H1 (cell line): ENCODE measurements around the gene RAP1GAP. TPM values are rescaled to one million over a fixed set of nuclear protein-coding genes. Genes with fewer than 3 reads are reported as not detected.
A peak's percentile ranks its signal among the peaks of the same experiment; 100 is the strongest.

Experiments
- CTCF ChIA-PET: fragments of 300-600 bp; sonication (Branson Sonifier 250); formaldehyde crosslinking; loops from one replicate; lab custom pipeline; 2021; ENCODE audit not compliant: partially characterized antibody; lab: Charles Lee
- POLR2A ChIA-PET: fragments of 300-600 bp; sonication (Branson Sonifier 250); formaldehyde crosslinking; loops from one replicate; lab custom pipeline; 2021; ENCODE audit warnings: inconsistent platforms; ENCODE audit not compliant: partially characterized antibody; lab: Charles Lee
- DNase-seq, 2 experiments: peaks; one replicate each; pipeline versions ENCODE4 v3.0.0 to v3.0.0-alpha.2; 2010 to 2022; ENCODE audit warnings: low spot score in 2 of 2, low read depth in 1 of 2, mixed read lengths in 1 of 2
- FAIRE-seq: peaks from 2 replicates; lab custom pipeline; 2011; peaks lifted over from hg19 to GRCh38; lab: Jason Lieb, UNC
- H2AFZ ChIP-seq: 2 replicates; pipeline ENCODE4 v1.8.1; 2012; ENCODE audit warnings: low read length, inconsistent platforms
- H2AK5ac ChIP-seq: 2 replicates; pipeline ENCODE4 v1.6.1; 2013; ENCODE audit warnings: low read depth, low read length
- H2BK120ac ChIP-seq: replicated peaks from 2 replicates; pipeline ENCODE3; 2013; ENCODE audit warnings: low read depth, low read length, inconsistent platforms
- H2BK12ac ChIP-seq: 2 replicates; pipeline ENCODE4 v1.6.1; 2013; ENCODE audit warnings: low read depth, low read length
- H2BK15ac ChIP-seq: 2 replicates; pipeline ENCODE4 v1.6.1; 2013; ENCODE audit warnings: low read length
- H2BK20ac ChIP-seq: 2 replicates; pipeline ENCODE4 v1.6.1; 2013; ENCODE audit warnings: low read length
- H2BK5ac ChIP-seq: 2 replicates; pipeline ENCODE4 v1.6.1; 2013; ENCODE audit warnings: low read depth, low read length
- H3K14ac ChIP-seq: 2 replicates; pipeline ENCODE4 v1.6.1; 2013; ENCODE audit warnings: inconsistent platforms; ENCODE audit not compliant: insufficient read length
- H3K18ac ChIP-seq: 2 replicates; pipeline ENCODE4 v1.6.1; 2013; ENCODE audit warnings: low read length; ENCODE audit errors: extremely low read depth
- H3K23ac ChIP-seq: 2 replicates; pipeline ENCODE4 v1.6.1; 2013; ENCODE audit warnings: inconsistent platforms; ENCODE audit not compliant: insufficient read length
- H3K23me2 ChIP-seq: 2 replicates; pipeline ENCODE4 v1.6.1; 2013; ENCODE audit warnings: low read depth, low read length
- H3K27ac ChIP-seq: 2 replicates; pipeline ENCODE4 v1.6.1; 2011; ENCODE audit warnings: low read depth, low read length, inconsistent platforms
- H3K27me3 ChIP-seq, 4 experiments: replicated peaks in 1 of 4; 1 replicate in 1 of 4; 2 replicates in 3 of 4; pipeline versions ENCODE4 v1.6.1 to v1.8.1; 2011 to 2013; ENCODE audit warnings: low read length in 3 of 4, mild to moderate bottlenecking in 3 of 4, inconsistent platforms in 2 of 4, mixed read lengths in 2 of 4, moderate library complexity in 1 of 4; ENCODE audit not compliant: control insufficient read depth in 3 of 4, insufficient read depth in 3 of 4; ENCODE audit errors: extremely low read depth in 1 of 4
- H3K36me3 ChIP-seq, 4 experiments: 2 replicates each; pipeline versions ENCODE4 v1.6.1 to v1.8.1; 2011 to 2013; ENCODE audit warnings: mild to moderate bottlenecking in 4 of 4, low read length in 3 of 4, moderate library complexity in 2 of 4, control low read depth in 1 of 4, inconsistent platforms in 1 of 4; ENCODE audit not compliant: insufficient read depth in 4 of 4, control insufficient read depth in 2 of 4
- H3K4ac ChIP-seq: replicated peaks from 2 replicates; pipeline ENCODE3; 2013; ENCODE audit warnings: low read length, low read depth, mixed read lengths, inconsistent platforms; ENCODE audit not compliant: insufficient read length
- H3K4me1 ChIP-seq, 4 experiments: replicated peaks in 1 of 4; 1 replicate in 1 of 4; 2 replicates in 3 of 4; pipeline versions ENCODE4 v1.6.1 to v1.8.1; 2011 to 2013; ENCODE audit warnings: low read length in 3 of 4, inconsistent platforms in 2 of 4, mixed read lengths in 1 of 4; ENCODE audit not compliant: insufficient read depth in 4 of 4, control insufficient read depth in 3 of 4
- H3K4me2 ChIP-seq, 2 experiments: 2 replicates each; pipeline versions ENCODE4 v1.6.1 to v1.8.1; 2011 to 2013; ENCODE audit warnings: low read depth in 2 of 2, low read length in 2 of 2, control low read depth in 1 of 2, inconsistent platforms in 1 of 2, mild to moderate bottlenecking in 1 of 2; ENCODE audit not compliant: insufficient read depth in 1 of 2
- H3K4me3 ChIP-seq, 4 experiments: fragments of 200-600, 300-600 bp in 1 of 4; sonication (generic), shearing (Covaris generic), sonication (Bioruptor Twin) in 1 of 4; 2 replicates each; pipeline versions ENCODE4 v1.5.1 to v1.8.1; 2011 to 2016; ENCODE audit warnings: low read length in 4 of 4, low read depth in 3 of 4, control low read depth in 2 of 4, inconsistent platforms in 2 of 4, mild to moderate bottlenecking in 2 of 4, mixed read lengths in 1 of 4, moderate library complexity in 1 of 4; ENCODE audit not compliant: insufficient read depth in 2 of 4; ENCODE audit errors: extremely low read depth in 1 of 4
- H3K56ac ChIP-seq: replicated peaks from 2 replicates; pipeline ENCODE3; 2013; ENCODE audit warnings: low read depth, mild to moderate bottlenecking, mixed read lengths, low read length, inconsistent platforms; ENCODE audit not compliant: insufficient read length
- H3K79me1 ChIP-seq: 2 replicates; pipeline ENCODE4 v1.6.1; 2013; ENCODE audit warnings: low read depth, low read length, control low read depth
- H3K79me2 ChIP-seq, 2 experiments: 2 replicates each; pipeline versions ENCODE4 v1.6.1 to v1.8.1; 2012 to 2013; ENCODE audit warnings: low read length in 2 of 2, mild to moderate bottlenecking in 2 of 2, inconsistent platforms in 1 of 2; ENCODE audit not compliant: insufficient read depth in 2 of 2, control insufficient read depth in 1 of 2
- H3K9ac ChIP-seq, 4 experiments: replicated peaks in 1 of 4; 1 replicate in 1 of 4; 2 replicates in 3 of 4; pipeline versions ENCODE4 v1.6.1 to v1.8.1; 2011 to 2013; ENCODE audit warnings: low read depth in 3 of 4, low read length in 3 of 4, control low read depth in 2 of 4, mild to moderate bottlenecking in 2 of 4, moderate library complexity in 2 of 4, inconsistent platforms in 1 of 4; ENCODE audit errors: extremely low read depth in 1 of 4
- H3K9me3 ChIP-seq, 2 experiments: 2 replicates each; pipeline versions ENCODE4 v1.6.1 to v1.8.1; 2012 to 2013; ENCODE audit warnings: mild to moderate bottlenecking in 2 of 2, moderate library complexity in 2 of 2, control low read depth in 1 of 2, inconsistent platforms in 1 of 2, low read depth in 1 of 2, low read length in 1 of 2, mixed read lengths in 1 of 2; ENCODE audit not compliant: insufficient read depth in 2 of 2
- H4K20me1 ChIP-seq, 2 experiments: replicated peaks in 1 of 2; 2 replicates each; pipeline versions ENCODE3 to v1.8.1; 2011 to 2013; ENCODE audit warnings: inconsistent platforms in 2 of 2, low read length in 2 of 2, mild to moderate bottlenecking in 1 of 2; ENCODE audit not compliant: insufficient read depth in 2 of 2, control insufficient read depth in 1 of 2
- H4K5ac ChIP-seq: 2 replicates; pipeline ENCODE4 v1.6.1; 2013; ENCODE audit warnings: low read length, low read depth, mixed read lengths, inconsistent platforms; ENCODE audit not compliant: insufficient read length
- H4K8ac ChIP-seq: 2 replicates; pipeline ENCODE4 v1.8.0; 2013; ENCODE audit warnings: mild to moderate bottlenecking, moderate library complexity, low read length, inconsistent platforms; ENCODE audit not compliant: insufficient read depth; ENCODE audit errors: extremely low read depth
- H4K91ac ChIP-seq: replicated peaks from 2 replicates; pipeline ENCODE3; 2013; ENCODE audit warnings: low read length, mixed read lengths, inconsistent platforms; ENCODE audit not compliant: insufficient read length
- CBX8 ChIP-seq: fragments of 300-800, 300-1000 bp; sonication (generic); IDR thresholded peaks from 2 replicates; pipeline ENCODE4 v1.7.1; 2016; ENCODE audit warnings: low read depth, low read length, borderline replicate concordance
- CTBP2 ChIP-seq: IDR thresholded peaks from 2 replicates; pipeline ENCODE4 v1.7.0; 2011; ENCODE audit warnings: borderline replicate concordance, mild to moderate bottlenecking, moderate library complexity, mixed read lengths, low read length; ENCODE audit not compliant: insufficient read depth, insufficient read length
- JUN ChIP-seq: IDR thresholded peaks from 2 replicates; pipeline ENCODE4 v1.6.1; 2011; ENCODE audit warnings: low read depth, mild to moderate bottlenecking, improper control_type of control experiment, low read length
- NANOG ChIP-seq: IDR thresholded peaks from 2 replicates; pipeline ENCODE4 v1.6.1; 2011; ENCODE audit warnings: low read length, low read depth, mild to moderate bottlenecking, inconsistent platforms; ENCODE audit not compliant: insufficient read depth, poor library complexity, severe bottlenecking
- POLR2A ChIP-seq, 2 experiments: IDR thresholded peaks; 1 replicate in 1 of 2; 2 replicates in 1 of 2; pipeline ENCODE4 v1.6.1; 2011; ENCODE audit warnings: low read depth in 2 of 2, low read length in 2 of 2, mild to moderate bottlenecking in 2 of 2; ENCODE audit errors: control extremely low read depth in 1 of 2
- POLR2AphosphoS5 ChIP-seq: IDR thresholded peaks from 2 replicates; pipeline ENCODE4 v1.6.1; 2011; ENCODE audit warnings: low read depth, low read length
- RXRA ChIP-seq: IDR thresholded peaks from 2 replicates; pipeline ENCODE4 v1.6.1; 2011; ENCODE audit warnings: low read depth, mild to moderate bottlenecking, low read length, moderate library complexity; ENCODE audit not compliant: insufficient read depth
- SIN3A ChIP-seq, 2 experiments: IDR thresholded peaks in 1 of 2; conservative IDR thresholded peaks in 1 of 2; 2 replicates each; pipeline ENCODE4 v1.6.1; 2011 to 2012; ENCODE audit warnings: low read length in 2 of 2, improper control_type of control experiment in 1 of 2, low read depth in 1 of 2, mild to moderate bottlenecking in 1 of 2
- SP2 ChIP-seq: IDR thresholded peaks from 2 replicates; pipeline ENCODE4 v1.6.1; 2012; ENCODE audit warnings: mild to moderate bottlenecking, low read length, inconsistent platforms
- SP4 ChIP-seq: IDR thresholded peaks from 2 replicates; pipeline ENCODE4 v1.6.1; 2012; ENCODE audit warnings: low read length, inconsistent platforms
- WGBS, 2 experiments: shearing (Covaris generic) in 1 of 2; methylation state at CpG; one replicate each; pipeline versions ENCODE4 v1.1.6 to v1.1.7; 2013 to 2015; ENCODE audit warnings: low lambda C conversion rate in 2 of 2, mixed read lengths in 2 of 2, inconsistent platforms in 1 of 2, low coverage in 1 of 2, missing lambda C conversion rate in 1 of 2; ENCODE audit not compliant: insufficient replicate concordance in 2 of 2, insufficient coverage in 1 of 2, insufficient read length in 1 of 2; ENCODE audit errors: extremely low coverage in 1 of 2, missing lambda C conversion rate in 1 of 2; 5-methylcytosine and 5-hydroxymethylcytosine counted together
- polyA plus RNA-seq, 7 experiments: library from polyadenylated mRNA; depleted of rRNA in 3 of 7; stranded (reverse) in 5 of 7; unstranded in 2 of 7; fragments of >200 nt in 5 of 7; fragments of 200-250 nt in 2 of 7; gene quantifications; 1 replicate in 5 of 7; 2 replicates in 1 of 7; 4 replicates in 1 of 7; pipeline versions ENCODE4 v1.2.1 to v1.2.3, GENCODE V29; 2011 to 2013; ENCODE audit warnings: missing spikeins in 2 of 7, mixed read lengths in 2 of 7
- total RNA-seq: library from RNA; stranded (reverse); fragmentation: NEBNext Ultra II Directional; extraction: Animal tissue kit (Norgen Biotek cat#: 25700); gene quantifications from 2 replicates; pipeline ENCODE4 v1.2.1, GENCODE V29; 2021
- TF ChIP-seq, protein P1 (sequence below): IDR thresholded peaks from 2 replicates; pipeline ENCODE4 v1.6.1; 2012; ENCODE audit warnings: inconsistent platforms

RAP1GAP gene
- total and polyA plus RNA-seq, 2 of the 8 experiments (the other 6 are each of a cell fraction or from before 2014, with no cell fraction given), result 8.4 TPM

DNA sequence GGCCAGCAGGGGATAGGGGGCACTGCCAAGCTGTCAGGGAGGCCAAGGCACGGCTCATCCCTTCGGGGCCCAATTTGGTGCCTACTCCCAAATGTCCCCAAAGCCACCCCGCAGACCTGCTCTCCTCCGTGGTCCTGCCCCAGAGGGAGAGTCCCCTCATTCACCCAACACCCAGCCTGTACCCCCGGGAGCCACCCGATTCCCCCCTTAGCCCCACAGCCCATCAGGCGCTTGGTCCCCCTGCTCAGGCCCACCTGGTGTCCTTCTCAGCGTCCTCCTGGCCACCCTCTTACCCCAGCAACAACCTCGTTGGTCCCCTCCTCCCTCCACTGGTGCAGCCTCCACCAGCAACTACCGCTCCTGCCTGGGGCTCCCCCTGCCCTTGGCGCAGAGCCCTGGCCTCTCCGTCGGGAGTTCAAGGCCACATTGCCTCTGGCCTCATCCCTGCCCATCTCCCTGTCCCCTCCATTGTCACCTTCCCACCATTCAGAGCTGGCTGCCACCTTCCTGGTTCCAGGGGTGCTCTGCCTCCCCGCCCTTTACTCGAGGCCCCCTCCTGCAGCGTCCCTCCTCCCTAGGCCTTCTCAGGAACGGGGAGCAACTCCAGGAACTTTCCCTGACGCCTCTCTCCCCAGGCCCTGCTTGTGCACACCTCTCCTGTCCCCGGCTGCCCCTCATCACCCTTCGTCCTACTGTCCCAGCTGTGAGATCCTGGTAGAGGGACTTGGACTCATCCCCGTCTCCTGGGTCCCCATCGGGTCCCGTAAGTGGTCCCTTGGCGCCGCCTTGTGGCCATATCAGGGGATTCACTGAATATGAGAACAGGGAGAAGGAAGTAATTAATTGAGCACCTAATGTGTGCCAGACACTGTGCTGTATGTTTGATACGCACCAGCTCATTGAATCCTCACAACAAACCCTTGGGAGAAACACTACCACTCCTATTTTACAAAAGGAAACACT lies 73.9 kb downstream of the RAP1GAP start:
- Histone ChIP-seq H3K23ac (no peak overlapping the region), H3K4me3 (no peak overlapping the region), H3K56ac (no peak overlapping the region), H3K18ac (no peak overlapping the region; the same call in 1 of the 2 replicates), H4K5ac (no peak overlapping the region), H2AFZ (no peak overlapping the region), H2BK15ac (no peak overlapping the region), H3K27me3 (0 out of 7 replicates have a peak, but pooled peaks cover 0 to 2% (median 0%) of the 10 kb centered on the region in 4 experiments), H3K36me3 (no peaks in the 10 kb centered on the region), H2BK20ac (no peak overlapping the region), H2BK5ac (no peak overlapping the region), H2AK5ac (no peak overlapping the region), H3K79me1 (no peaks in the 10 kb centered on the region), H2BK12ac (0 out of 2 replicates have a peak overlapping the region, but pooled peaks have one; percentile 50), H3K79me2 (no peaks in the 10 kb centered on the region), H3K14ac (no peak overlapping the region), H2BK120ac (no peak overlapping the region), H3K4me1 (peaks cover 5 to 14% (median 10%) of the 10 kb centered on the region in 4 experiments; a peak in 6 of 7 replicates), H4K8ac (peak overlapping the region; percentile 22; the same call in 1 of the 2 replicates), H3K23me2 (no peaks in the 10 kb centered on the region), H3K9ac (no peak overlapping the region), H3K9me3 (no peaks in the 10 kb centered on the region), H4K20me1 (peaks cover 0 to 1% of the 10 kb centered on the region in 2 experiments), H4K91ac (peak overlapping the region; percentile 1), H3K4ac (no peak overlapping the region), H3K27ac (no peak overlapping the region), H3K4me2 (no peak overlapping the region)
- CTCF ChIA-PET, result interaction anchor here (0.6 to 6.7 kb wide), 41 partner anchors 9 to 377 kb away, joined by 3 to 63 read pairs (median 5); partner anchors contain the start of gene ALPL
- FAIRE-seq (peak; percentile 82), DNase-seq (peak in 1 of 2 experiments; percentile 93)
- POLR2A ChIA-PET, result interaction anchor here (0.8 to 1.0 kb wide), 2 partner anchors 20 to 25 kb away, joined by 3 read pairs; no protein-coding TSS in a partner anchor
- WGBS, 2 experiments, result 61% methylated on average over 19 of the region's 26 CpGs; no CpG with 5 or more reads in 1 of the 2 experiments
- no peak for TF ChIP-seq SP2
- no peak; a peak in 1 of 4 replicates for TF ChIP-seq SIN3A (conservative IDR thresholded peaks at IDR 0.05 in 1 of 2, IDR thresholded peaks at IDR 0.05 in 1 of 2; ENCODE audit: low read depth in 1 of 2, low read length in 2 of 2)
- no peak for TF ChIP-seq POLR2AphosphoS5
- no peak for TF ChIP-seq CBX8
- no peak for TF ChIP-seq SP4
- no peak for TF ChIP-seq JUN
- TF ChIP-seq, protein P1, sequence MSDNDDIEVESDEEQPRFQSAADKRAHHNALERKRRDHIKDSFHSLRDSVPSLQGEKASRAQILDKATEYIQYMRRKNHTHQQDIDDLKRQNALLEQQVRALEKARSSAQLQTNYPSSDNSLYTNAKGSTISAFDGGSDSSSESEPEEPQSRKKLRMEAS, result no peak
- TF ChIP-seq POLR2A (IDR thresholded peaks at IDR 0.05; ENCODE audit: control extremely low read depth in 1 of 2, low read depth in 2 of 2, low read length in 2 of 2), result no peak
- TF ChIP-seq NANOG, result peak; percentile 17
- no peak for TF ChIP-seq CTBP2
- TF ChIP-seq RXRA, result no peak
